GM19324 (cell line): Measurements from ENCODE around the gene ZFP90.
"Not testable (repeated sequence)": the region's sequence is repeated elsewhere in the genome, so short reads cannot be mapped to it uniquely, and the experiment has no call there.

Experiments
- ATAC-seq: cut with Tn5 transposase; IDR thresholded peaks from one replicate; pipeline ENCODE4 v1.9.1; 2021; ENCODE audit warnings: mild to moderate bottlenecking, moderate library complexity; ENCODE audit not compliant: unreplicated experiment, low FRiP score

The ZFP90 gene

DNA sequence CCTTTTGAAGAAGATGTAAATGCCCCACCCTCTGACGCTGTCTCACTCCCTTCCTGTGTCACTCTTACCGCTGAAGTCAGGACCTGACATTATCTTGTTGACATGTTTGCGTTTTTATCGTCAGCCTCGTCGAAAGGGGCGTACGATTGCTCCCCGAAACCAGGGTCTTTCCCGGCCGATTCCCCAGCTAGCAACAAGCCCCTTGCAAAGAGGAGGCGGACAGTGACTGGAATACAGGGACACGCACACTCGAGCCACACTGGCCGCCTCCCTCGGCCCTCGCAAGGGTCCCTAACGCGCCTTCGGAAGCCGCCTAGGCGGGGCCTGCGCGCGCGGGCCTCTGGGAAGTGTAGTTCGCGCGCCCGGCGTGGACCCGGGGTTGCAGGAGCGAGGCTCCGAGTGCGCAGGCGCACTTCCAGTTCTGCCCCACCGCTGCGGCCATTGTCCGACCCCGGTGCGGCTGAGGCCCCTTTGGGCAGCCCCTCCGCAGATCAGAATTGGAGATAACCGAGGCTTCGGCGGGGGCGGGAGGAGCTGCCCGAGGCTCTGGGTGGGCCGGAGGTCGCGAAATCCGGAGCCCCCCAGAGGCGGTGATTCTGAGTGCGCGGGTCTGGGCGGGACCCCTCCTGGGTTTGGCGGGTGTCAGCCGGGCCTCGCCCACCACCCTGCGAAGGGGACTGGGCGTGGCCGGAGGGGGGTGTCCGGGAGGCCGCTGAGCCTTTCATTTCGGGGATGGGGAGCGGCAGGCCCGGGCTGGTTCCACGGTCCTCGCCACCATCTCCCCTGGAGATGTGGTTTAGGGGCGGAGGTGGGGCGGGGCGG is at the start of gene ZFP90:
Gene ZFP90 (plus strand): TSS at position 412 of the 822 bp plus-strand sequence. CDS start 502 bp downstream, outside the sequence.
- ATAC-seq = peak; percentile 95

DNA sequence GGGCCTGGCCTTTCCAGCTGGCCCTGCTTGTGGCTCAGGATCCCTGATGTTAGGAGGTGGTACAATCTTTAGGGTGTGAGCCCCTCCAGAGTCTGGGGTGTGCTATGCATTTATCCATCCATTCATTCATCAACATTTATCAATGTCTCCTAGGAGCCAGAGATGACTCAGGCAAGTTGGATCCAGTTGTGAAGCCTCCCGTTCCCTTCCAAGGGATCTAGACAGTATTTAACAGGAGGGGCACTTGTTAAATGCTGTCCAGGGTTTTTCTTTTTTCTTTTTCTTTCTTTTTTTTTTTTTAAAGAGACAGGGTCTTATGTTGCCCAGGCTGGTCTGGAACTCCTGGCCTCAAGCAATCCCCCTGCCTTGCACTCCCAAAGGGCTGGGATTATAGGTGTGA is 48.7 kb upstream of the ZFP90 start:
- no peak for ATAC-seq

DNA sequence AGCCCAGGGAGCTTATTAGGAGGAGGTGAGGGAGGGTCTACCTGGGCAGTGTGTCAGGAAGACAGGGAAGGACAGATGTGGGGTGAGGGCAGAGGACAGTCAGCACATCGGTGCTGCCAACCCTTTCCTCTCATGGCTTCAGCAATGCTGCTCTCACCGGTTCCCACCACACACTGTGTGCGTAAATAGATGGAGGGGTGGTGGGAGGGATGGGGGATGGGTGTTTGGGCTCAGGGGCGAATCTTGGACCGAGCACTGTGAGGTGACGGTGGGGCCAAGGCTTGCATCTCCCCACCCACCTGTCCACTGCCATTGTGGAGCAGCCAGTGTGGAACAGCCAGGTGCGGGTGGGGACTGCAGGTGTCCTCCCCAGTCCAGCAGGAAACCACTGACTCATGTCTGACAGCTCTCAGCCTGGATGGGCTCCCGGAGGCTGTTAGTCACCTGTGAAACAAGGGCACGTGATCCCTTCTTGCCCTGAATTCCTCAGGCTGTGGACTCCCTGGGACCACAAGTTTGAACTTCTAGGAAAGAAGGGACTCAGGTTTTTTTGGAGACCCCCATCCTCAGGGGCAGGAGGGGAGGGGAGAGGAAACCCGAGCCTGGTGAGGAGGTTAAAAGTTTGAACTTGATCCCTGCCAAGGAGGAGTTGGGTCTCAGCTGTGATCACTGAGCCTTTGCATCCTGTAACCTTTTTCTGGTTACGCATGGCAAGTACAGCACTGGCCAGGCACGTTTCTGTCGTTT is 48.1 kb upstream of the ZFP90 start:
- ATAC-seq = no peak

DNA sequence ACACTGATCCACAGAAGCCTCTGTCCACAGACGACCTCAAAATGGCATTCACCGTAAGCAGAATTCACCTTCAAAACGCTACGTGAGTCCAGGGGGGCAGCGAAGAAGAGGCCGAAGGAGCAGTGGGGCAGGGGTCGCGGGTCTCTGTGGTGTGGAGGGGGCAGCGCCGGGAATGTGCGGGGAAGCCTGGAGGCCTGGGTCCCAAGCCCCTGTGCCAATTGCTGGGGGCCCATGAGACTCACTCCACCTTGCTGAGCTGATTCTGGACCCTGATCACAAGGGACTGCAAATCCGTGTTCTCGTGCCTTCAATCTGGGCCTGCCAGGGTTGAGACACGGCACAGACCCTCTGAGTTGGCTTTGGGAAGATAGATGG is 47.5 kb upstream of the ZFP90 start:
- no peak for ATAC-seq

DNA sequence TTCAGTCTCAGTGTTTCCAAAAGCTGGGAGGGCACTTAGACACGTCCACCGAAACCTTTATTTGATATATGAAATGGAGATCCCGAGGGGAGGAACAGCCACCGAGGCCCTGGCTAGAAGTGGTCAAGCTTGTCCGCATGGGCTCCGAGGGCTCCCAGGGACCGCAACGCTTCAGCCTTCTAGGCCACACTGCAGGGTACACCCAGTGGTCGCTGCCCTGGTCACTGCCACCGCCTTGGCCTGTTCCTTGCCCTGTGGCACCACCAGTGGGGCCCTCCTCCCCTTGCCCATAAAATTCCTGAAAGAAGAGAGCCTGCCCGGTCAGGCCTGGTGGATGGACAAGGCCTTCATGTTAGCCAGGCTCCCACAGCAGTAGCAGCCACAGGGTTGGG is 46.9 kb upstream of the ZFP90 start:
- ATAC-seq = no peak

DNA sequence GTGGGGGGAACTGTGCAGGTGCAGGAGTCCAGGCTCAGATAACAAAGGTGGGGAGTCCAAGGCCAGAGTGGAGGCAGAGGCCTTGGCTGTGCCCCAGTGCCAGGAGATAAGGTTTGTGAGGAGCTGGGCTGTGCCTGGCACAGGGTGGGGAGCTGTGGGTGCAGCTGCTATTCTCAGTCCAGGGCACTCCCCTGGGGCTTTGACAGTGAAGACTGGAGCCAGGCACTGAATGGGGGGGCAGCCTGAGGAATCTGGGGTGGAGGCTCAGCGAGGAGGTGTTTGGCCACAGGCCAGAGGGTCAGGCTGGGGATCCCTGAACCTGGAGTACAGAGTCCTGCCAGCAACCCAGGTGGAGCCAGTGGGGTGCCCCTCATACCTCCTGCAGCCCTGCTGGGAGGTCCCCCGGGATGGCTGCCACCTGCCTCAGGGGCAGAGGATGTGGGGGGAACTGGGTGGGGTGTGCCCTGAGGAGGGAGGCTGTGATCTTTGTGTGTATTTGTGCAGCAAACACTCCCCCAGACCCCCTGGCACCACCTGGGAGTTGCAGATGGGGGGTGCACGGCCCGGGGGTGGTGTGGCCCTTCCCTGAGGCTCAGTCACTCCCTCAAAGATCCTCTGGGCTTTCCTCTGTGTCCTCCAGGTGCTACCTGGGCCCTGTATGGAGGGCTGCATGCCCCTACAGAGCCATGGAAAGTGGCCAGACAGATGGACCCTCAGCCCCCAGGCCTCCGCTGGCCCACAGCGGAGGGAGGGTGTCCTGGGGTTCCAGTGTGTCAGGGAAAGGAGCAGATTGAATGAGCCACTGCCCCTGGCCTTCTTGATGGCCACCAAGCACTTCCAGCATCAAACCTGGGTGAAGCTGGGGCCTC is 46.3 kb upstream of the ZFP90 start:
- no peak for ATAC-seq

DNA sequence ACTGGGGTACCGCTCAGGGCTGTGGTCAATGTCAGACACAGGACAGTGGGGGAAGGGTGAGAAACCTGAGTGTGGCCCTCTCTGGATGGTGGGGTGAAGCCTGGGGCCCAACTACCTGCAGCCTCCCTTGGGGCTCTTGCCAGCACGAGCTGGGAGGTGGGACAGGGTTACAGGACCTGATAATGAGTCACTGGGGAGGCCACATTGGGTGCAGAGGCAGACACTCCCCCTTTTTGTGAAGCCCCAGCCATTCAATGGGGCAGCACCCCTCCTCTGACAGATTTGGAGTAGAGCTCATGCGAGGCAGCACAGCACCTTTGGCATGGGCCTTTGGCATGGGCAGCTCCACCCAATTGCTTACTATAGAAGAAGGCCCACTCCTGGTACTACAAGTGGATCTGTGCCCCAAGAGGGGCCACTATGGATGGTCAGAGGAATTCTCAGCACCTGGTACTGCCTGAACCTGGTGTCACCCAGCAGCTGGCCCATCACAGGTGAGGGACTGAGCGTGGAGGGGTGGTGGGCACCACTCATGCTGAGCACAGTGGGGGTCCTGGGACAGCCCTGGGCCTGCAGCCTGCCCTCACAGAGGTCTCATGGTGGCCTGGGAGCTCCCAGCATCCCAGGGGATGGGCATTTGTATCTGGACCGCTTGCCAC is 45.5 kb upstream of the ZFP90 start:
- ATAC-seq = no peak

DNA sequence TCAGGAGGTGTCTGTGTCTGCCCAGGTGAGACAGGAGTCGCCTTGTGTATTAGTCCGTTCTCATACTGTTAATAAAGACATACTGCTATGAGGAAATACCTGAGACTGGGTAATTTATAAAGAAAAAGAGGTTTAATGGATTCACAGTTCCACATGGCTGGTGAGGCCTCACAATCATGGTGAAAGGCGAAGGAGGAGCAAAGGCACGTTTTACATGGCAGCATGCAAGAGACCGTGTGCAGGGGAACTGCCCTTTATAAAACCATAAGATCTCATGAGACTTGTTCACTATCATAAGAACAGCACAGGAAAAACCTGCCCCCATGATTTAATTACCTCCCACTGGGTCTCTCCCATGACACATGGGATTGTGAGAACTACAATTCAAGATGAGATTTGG is 44.8 kb upstream of the ZFP90 start:
- ATAC-seq = not testable (repeated sequence)

DNA sequence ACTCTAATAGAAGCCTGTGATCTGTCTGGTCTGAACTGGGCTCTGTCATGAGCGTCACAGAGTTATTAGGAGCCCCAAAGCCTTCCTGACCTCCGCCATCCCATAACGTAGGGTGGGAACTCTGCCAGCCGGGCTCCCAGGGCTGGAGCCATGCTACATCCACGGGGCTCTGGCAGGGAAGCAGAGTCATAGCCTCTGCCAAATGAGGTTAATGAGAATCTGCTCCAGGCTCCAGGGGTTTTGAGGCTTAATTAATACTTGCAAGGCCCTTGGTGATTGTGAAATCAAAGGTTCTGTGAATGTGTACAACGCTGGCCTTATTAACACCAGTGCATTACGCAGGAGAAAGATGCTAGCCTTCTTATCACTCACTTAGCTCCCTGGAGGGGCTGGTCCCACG is 42.4 kb upstream of the ZFP90 start:
- ATAC-seq = no peak

DNA sequence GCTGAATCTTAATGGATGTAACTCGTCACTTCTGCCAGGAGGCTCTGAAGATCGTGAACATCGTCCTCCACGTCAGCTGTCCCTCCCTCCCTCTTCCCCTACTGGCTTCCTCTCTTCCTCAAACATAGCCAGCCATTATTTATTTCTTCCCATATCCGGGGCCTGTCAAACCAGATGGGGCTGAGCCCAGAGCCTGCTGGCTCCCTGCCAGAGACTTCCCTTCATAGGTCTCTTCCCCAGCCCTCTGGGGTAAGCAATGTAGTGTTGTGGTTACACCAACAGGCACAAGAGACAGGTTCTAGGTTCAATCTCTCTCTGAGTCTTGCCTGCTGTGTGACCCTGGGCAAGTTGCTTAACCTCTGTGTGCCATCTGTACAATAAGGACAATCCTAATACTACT is 40.1 kb upstream of the ZFP90 start:
- ATAC-seq = no peak

DNA sequence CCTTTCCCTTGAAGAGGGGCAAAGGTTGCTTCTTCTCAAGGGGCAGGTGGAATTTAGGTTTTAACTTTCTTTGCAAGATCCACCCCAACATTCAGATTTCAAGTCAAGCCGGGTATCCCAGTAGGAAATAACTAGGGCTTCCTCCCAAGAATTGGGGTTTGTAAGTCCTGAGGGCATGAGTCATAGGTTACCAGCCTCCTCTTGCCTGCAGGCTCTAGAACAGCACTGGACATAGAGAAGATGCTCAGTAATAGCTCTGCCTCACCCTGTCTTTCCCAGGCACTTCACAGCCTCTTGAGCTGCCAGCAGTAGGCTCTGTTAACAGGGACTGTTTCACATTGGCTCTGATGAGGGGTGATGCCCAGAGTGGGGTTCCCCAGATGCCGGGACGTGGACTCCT is 35.8 kb upstream of the ZFP90 start:
- no peak for ATAC-seq

DNA sequence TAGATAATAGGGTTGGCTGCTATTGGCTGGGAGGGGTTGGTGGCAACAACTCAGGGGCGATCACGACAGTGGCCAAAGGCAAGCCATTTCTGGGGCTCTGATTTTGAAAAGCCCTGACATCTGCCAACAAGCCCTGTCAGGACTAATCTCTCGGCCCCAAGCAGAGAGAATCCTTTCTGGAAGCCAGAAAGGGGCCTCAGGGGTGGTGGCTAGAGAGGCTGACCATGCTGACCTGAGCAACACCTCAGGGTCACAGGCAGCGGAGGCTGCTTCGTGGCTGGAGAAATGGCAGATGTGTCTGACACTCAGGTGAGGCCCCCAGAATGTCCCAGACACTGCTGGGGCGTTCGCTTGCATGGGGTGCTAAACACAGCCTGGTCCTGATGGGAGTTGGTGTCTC is 35.0 kb upstream of the ZFP90 start:
- ATAC-seq = no peak

DNA sequence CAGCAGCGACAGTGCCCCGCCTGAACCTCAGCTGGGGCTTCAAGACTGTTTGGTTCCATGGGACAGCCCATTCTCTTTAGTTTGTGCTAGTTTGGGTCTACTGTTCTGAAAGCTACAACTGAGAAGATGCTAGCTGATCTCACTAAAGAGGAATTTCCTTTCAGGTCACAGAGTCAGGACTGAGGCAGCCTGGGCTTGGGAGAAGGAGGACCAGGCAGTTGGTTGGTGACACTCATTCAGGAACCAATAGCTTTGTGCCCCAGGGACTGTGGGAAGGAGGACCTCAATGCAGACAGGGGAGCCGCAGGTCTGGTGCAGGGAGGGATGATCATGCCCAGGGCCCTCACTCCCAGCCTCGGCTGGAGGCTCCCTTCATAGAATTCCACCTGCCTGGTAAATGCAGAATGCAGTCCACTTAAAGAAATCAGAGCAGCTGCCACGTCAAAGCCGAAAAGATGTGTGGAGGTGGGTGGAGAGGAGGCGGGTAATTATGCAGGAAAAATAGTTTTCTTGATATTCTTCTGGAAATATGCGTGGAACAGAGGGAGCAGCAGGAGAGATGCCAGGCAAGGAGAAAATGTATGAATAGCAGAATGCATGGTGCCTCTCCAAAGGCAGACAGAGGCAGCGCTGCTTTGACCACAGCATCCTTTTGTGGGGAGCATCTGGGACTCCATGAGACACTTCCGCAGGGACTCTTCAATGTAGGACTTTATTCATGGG is 32.6 kb upstream of the ZFP90 start:
- no peak for ATAC-seq

DNA sequence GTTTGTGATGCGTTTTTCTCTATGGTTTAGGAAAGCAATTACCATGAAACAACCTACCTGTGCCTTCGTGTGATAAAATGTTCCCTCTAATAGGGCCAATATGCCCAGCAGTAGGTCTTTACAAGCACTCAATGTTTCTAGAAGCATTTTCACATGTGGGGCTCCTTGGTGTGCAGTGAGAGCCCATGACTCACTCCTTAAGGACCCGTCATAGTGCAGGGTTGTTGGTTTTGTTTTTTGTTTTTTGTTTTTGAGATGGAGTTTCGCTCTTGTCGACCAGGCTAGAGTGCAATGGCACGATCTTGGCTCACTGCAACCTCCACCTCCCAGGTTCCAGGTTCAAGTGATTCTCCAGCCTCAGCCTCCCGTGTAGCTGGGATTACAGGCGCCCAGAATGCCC is 31.1 kb upstream of the ZFP90 start:
- no peak for ATAC-seq

DNA sequence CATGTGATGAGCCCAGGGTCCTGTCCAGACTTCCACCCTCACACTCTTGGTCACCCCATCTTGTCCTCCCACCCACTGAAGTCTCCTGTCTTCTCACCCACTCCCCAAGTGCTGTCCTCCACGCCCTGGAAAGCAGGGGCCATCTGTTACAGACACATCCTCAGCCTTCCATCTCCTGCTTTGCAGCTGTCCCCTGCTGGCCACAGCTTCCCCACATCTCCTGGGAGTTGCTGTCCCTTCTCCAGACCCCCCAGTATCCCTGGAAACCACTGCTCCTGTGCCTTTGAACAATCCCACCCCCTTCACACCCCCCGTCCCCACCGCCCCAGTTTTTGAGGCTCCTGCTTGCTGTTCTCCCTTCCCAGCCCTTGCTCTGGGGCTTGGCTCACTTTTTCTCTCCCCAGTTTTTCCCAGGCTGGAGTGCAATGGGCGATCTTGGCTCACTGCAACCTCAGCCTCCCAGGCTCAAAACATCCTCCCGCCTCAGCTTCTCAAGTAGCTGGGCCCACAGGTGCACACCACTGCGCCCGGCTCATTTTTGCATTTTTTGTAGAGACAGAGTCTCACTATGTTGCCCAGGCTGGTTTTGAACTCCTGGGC is 30.4 kb upstream of the ZFP90 start:
- no peak for ATAC-seq

DNA sequence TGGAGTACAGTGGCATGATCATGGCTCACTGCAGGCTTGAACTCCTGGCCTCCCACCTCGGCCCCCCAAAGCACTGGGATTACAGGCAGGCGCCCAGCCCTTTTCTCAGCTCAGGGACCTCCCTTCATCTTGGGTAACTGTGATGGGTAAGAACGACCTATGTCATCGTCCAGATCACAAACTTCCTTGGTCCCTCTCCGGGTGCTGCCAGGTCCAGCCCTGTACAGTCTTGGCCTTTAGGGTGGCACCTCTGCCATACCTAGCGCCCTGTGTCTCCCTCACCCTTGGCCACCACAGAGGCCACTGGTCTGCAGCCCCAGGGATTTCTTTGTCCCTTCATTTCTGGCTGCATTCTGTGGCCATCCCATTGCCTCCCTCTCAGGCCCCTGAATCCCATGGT is 29.7 kb upstream of the ZFP90 start:
- no peak for ATAC-seq

DNA sequence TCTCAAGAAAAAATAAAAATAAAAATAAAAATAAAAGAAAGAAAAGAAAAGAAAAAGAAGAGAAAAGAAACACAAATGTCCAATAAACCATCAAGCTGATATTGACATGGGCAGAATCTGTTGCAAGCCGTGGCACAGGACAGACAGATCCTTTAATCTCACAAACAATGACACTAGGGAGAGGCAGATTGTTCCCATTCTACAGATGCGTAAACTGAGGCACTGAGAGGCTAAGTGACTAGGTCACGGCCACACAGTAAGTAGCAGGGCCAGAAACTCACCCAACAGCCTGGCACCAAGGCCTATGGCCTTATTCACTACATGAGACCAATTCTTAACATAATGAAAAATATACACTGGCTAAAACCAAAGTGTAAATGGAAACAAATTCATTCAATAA is 28.3 kb upstream of the ZFP90 start:
- ATAC-seq = no peak

DNA sequence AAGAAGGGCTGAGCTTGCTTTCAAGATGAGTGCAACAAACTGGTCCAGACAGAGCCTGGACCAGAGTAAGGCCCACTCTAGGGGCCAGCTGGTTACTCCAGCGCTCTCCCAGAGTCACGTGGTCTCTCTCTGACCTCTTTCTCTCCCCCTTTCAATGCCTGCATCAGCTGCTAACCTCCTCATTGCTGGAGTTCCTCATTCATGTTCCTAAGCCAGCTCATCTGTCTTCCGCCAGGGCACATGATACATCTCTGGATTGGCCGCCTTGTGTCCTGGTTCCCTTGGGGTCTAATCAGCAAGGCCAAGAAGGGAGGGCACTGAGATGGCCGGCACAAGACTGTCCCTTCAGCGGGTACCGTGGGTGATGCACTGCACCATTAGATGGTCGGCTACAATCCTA is 26.9 kb upstream of the ZFP90 start:
- ATAC-seq = no peak

DNA sequence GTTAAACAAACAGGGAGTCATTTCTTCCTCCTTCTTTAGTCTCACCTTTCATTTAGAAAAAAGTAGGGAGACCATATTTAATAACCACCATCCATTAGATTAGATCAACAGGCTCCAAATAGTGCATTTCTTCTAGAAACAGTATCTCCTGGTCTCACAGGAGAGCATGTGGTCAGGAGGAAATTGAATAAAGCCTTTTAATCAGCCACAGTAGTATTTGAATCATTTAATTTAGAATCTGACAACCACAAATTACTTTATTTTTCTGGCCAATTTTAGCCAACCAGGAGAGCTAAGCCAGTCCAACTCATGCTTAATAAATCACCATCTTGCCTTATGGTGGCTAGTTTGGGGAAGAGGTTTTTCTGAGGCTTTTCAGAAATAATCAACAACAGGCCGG is 26.3 kb upstream of the ZFP90 start:
- ATAC-seq = no peak

DNA sequence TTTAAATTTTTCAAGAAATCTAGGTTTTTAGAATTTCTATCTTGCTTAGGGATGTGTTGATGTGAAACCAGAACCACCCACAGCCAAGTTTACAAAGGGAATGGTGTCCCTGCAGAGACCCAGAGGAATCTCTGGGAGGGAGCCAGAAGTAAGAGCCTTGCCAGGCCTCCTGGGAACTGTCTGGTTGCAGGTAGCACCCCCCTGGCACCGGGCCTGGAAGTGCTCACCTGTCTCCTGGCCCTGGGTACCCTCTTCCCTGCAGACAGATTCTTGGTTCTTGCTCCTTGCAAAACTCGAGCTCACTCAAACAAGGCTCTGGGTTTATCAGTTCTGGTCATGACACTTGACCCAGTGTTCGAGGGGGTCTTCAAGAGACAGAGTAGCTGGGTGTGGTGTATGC is 24.6 kb upstream of the ZFP90 start:
- no peak for ATAC-seq
